GM21423 (cell line): Measurements from ENCODE around the gene TGFBRAP1.

Source experiments
- ATAC-seq: cut with Tn5 transposase; IDR thresholded peaks from one replicate; pipeline ENCODE4 v1.9.1; 2021; ENCODE audit warnings: mild to moderate bottlenecking, moderate library complexity; ENCODE audit not compliant: unreplicated experiment

TGFBRAP1 gene

GRCh38 chr2:105241443-105241842 lies 88.1 kb downstream of the TGFBRAP1 start, which contains the start of gene GPR45:
TSS of gene GPR45 (plus strand) at chr2:105241743. CDS start at chr2:105241859, 116 bp downstream.
- no peak for ATAC-seq

DNA sequence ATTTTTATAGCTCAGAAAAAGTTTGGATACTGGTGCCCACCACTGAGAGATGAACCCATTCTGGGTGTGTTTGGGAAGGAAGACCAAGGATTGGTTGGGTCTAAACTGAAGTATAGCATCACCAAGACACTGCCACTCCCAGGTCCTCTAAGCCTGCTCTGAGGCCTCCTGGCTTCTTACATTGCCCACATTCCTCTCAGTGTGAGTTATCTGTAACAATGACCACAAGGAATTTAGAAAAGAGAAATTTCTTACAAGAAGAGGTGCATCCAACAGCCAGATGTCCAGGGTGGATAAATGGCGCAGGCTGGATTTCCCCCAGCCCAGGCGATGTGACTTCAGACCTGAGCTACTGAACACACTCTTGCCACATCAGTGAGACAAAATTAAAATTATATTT lies 89.6 kb downstream of the TGFBRAP1 start:
- ATAC-seq: no peak

DNA sequence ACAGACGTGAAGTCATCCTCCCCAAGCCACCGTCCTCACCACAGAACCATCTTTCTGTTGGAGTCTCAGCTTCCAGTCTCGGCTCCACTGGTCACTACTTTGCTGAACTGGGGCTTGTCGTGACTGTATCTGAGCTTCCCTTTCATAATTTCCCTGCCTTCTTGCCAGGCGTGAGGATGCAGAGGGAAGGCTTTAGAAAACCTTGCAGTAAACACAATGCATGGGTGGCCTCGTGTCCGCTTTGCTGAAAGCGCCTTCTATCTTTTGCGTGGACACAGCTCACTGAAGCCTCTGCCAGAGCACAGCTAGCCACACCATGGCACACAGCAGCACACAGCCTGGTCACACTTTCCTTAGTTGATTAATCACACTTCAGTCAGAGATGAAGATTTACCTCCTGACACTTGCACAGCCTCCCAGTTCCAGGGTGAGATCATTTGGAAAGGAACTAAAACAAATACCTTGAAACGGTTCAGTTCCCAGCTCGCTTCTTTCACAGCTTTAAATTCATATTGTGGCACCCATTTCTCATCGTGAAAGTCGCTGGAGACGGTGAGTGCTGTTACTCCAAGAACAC lies 90.8 kb downstream of the TGFBRAP1 start:
- no peak for ATAC-seq

DNA sequence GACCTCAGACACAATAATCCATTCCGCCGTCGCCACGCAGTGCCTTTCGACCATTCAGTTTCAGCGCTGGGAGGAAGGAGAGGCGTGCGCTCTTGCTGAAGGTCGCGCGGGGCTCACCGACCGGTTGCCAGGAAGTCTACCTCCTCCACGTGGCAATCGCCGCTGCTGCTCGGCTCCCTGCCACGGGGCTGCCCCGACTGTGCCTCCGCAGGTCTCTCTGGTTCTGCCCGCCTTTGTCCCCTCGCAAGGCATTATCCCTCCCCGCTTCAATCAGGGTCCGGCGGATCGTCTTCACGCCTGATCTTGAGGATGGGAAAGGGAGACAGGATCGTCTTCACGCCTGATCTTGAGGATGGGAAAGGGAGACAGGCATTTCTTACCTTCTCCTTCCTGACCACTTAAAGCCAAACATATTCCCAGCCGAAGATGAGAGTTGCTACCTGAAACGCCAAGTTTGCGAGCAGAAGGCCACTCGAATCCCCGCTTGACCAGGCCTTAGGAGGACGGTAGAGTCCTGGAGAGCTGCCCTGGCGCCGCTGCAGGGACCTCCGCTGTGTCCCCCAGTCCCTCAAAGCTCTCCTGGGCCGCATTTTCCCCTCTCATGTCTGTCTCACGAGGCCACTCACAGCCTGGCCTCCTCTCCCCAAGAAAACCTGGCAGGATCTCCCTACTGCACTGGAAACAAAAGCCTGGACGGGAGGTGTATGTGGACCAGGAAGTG lies 92.3 kb downstream of the TGFBRAP1 start:
- ATAC-seq: no peak

GRCh38 chr2:105236060-105236424 lies 93.5 kb downstream of the TGFBRAP1 start:
- no peak for ATAC-seq

DNA sequence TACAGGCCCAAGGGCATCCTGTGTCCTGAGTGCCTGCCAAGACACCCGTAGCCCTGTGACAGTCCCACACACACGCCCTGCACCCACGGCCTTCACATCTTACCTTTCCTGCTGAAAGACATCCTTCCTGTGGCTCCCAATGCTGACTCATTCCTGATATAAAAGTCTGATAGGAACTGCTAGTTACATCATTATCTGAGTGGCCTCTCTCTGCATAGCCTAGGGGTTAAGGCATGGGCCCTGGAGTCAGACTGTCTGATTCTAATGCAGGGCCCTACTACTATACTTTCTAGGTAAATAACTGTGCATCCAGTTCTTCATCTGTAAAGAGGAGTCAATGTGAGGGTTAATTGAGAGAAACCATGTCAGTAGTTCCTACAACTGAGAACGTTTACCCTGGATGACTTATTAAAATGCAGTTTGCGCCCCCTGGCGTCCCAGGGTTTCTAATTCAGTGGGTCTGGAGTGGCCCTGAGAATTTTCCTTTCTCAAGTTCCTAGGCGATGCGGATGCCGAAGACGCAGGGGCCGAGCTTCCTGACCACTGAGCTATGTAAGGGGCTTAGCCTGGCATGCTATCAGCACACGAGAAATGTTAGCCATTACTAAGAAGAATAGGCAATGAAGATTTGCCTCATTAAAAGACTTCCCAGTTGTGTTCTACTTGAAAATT lies 94.0 kb downstream of the TGFBRAP1 start:
- ATAC-seq: no peak

- ATAC-seq: no peak
Measured at GRCh38 chr2:105231232-105231619, 98.3 kb downstream of the TGFBRAP1 start.

DNA sequence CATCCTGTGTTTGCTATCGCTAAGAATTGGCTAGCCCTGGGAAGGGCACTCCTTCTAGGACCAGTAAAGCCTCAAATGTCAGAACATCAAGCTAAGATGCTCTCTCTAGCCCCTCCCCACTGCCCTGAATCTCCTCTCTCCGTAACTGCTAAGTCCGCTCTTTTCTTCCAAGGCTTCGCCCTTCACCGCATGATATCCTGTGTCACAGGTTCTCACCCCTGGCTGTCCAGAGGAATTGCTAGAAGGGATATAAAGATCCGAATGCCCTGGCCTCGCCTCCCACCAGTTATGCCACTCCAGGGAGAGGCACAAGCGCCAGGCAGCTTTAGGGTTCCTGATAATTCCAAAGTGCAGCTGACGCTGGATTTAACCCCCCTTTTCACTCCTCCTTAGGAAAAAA lies 105.1 kb downstream of the TGFBRAP1 start:
- ATAC-seq: no peak

GRCh38 chr2:105220604-105221003 lies 108.9 kb downstream of the TGFBRAP1 start:
- ATAC-seq: no peak

GRCh38 chr2:105215586-105216192 lies 113.8 kb downstream of the TGFBRAP1 start:
- no peak for ATAC-seq
